Left lung (tissue), 10 donors: Measurements from ENCODE around the gene NEK7. TPM values are rescaled to one million over a fixed set of nuclear protein-coding genes. Genes with fewer than 3 reads are reported as not detected.

Experiments used
- ATAC-seq: fragments of 200-7000 bp; cut with Tn5 transposase; one replicate; pipeline ENCODE4 v1.9.1; 2020; ENCODE audit warnings: moderate library complexity
- DNase-seq, 4 donors: peaks; one replicate each; pipeline ENCODE4 v3.0.0-alpha.2; 2013 to 2020
- H3K27ac ChIP-seq, 2 donors: fragments of 200-600 bp; sonication (generic) in 1 of 2; one replicate each; pipeline versions ENCODE4 v1.5.0 to v1.8.0; 2020 to 2021
- H3K27me3 ChIP-seq, 2 donors: fragments of 200-600 bp; sonication (generic) in 1 of 2; one replicate each; pipeline versions ENCODE4 v1.5.0 to v1.8.0; 2020 to 2021
- H3K36me3 ChIP-seq, 2 donors: fragments of 200-600 bp; sonication (generic) in 1 of 2; one replicate each; pipeline versions ENCODE4 v1.5.0 to v1.8.0; 2020 to 2021
- H3K4me1 ChIP-seq, 2 donors: fragments of 200-600 bp; one replicate each; pipeline ENCODE4 v1.8.0; 2021
- H3K4me3 ChIP-seq, 2 donors: fragments of 200-600 bp; sonication (generic) in 1 of 2; one replicate each; pipeline versions ENCODE4 v1.5.0 to v1.8.0; 2020 to 2021; ENCODE audit warnings: mild to moderate bottlenecking in 1 of 2
- H3K9me3 ChIP-seq, 2 donors: fragments of 200-600 bp; sonication (generic) in 1 of 2; one replicate each; pipeline versions ENCODE4 v1.5.0 to v1.8.0; 2020 to 2021
- CTCF ChIP-seq, 2 donors: fragments of 200-600 bp; sonication (generic) in 1 of 2; IDR thresholded peaks; one replicate each; pipeline versions ENCODE4 v1.5.0 to v1.8.0; 2021; ENCODE audit warnings: antibody characterized with exemption in 2 of 2
- intact Hi-C, 2 donors: fragments of 100-400 bp; cut with DNase I; formaldehyde crosslinking; loops; one replicate each; pipeline versions ENCODE4 v1.11.2 to v1.14.2; 2022
- polyA plus RNA-seq, 6 donors: library from polyadenylated mRNA; unstranded; fragments of 120-200 nt; gene quantifications; one replicate each; pipeline ENCODE4 v1.2.1, GENCODE V29; 2013; ENCODE audit not compliant: insufficient read length in 6 of 6
- total RNA-seq, 2 donors: library from RNA; stranded (reverse); fragmentation: NEBNext Ultra II Directional; extraction: Animal tissue kit (Norgen Biotek cat#: 25700); gene quantifications; one replicate each; pipeline ENCODE4 v1.2.1, GENCODE V29; 2021
- donor health status: DM: no; HTN: yes; CAD: no.
- donor health status: DM: no; HTN: no; CAD: no.

Gene NEK7
- total and polyA plus RNA-seq, 8 donors = 66.9 to 102 (median 76.1) TPM

- Histone ChIP-seq H3K9me3 (no peaks in the 10 kb centered on the region), H3K27ac (no peak overlapping the region), H3K27me3 (no peaks in the 10 kb centered on the region), H3K4me3 (no peak overlapping the region), H3K4me1 (peaks cover 14 to 72% of the 10 kb centered on the region in 2 donors), H3K36me3 (no peaks in the 10 kb centered on the region)
- DNase-seq (no peak), ATAC-seq (peak; percentile 41)
- no peak for TF ChIP-seq CTCF (IDR thresholded peaks at IDR 0.05)
- intact Hi-C loops = no loop called here
Measured at GRCh38 chr1:198167436-198167934, 10.7 kb downstream of the NEK7 start.

- Histone ChIP-seq H3K36me3 (no peaks in the 10 kb centered on the region), H3K9me3 (no peaks in the 10 kb centered on the region), H3K27me3 (no peaks in the 10 kb centered on the region), H3K27ac (no peak overlapping the region), H3K4me3 (no peak overlapping the region), H3K4me1 (peaks cover 14 to 76% of the 10 kb centered on the region in 2 donors)
- intact Hi-C loops = no loop called here
- no peak for DNase-seq
- ATAC-seq = no peak
- no peak for TF ChIP-seq CTCF (IDR thresholded peaks at IDR 0.05)
Measured at GRCh38 chr1:198168227-198168626, 11.4 kb downstream of the NEK7 start.

DNA sequence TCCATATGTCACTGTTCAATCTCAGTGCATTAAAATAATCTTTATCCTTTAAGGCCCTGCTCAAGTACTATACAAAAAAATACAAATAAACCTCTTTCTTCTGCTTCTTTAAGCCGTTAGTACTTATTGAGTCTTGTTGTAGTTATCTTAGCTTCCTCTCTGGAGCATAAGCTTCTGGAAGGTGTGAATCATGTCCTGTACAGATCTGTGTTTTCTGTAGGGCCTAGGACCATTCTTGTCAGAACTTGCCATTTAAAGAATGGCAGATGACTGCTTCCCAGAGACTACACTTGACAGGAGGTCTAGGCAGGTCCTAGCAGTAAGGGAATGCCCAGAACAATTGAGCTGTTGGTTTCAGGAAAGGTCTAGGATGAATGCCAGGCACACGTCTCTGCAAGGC, 12.9 kb downstream of the NEK7 start:
- Histone ChIP-seq H3K36me3 (no peaks in the 10 kb centered on the region), H3K27me3 (no peaks in the 10 kb centered on the region), H3K4me3 (no peak overlapping the region), H3K9me3 (no peaks in the 10 kb centered on the region), H3K27ac (no peak overlapping the region), H3K4me1 (peaks cover 25 to 84% of the 10 kb centered on the region in 2 donors)
- DNase-seq = no peak
- ATAC-seq = no peak
- TF ChIP-seq CTCF (IDR thresholded peaks at IDR 0.05) = no peak
- intact Hi-C loops = no loop called here

DNA sequence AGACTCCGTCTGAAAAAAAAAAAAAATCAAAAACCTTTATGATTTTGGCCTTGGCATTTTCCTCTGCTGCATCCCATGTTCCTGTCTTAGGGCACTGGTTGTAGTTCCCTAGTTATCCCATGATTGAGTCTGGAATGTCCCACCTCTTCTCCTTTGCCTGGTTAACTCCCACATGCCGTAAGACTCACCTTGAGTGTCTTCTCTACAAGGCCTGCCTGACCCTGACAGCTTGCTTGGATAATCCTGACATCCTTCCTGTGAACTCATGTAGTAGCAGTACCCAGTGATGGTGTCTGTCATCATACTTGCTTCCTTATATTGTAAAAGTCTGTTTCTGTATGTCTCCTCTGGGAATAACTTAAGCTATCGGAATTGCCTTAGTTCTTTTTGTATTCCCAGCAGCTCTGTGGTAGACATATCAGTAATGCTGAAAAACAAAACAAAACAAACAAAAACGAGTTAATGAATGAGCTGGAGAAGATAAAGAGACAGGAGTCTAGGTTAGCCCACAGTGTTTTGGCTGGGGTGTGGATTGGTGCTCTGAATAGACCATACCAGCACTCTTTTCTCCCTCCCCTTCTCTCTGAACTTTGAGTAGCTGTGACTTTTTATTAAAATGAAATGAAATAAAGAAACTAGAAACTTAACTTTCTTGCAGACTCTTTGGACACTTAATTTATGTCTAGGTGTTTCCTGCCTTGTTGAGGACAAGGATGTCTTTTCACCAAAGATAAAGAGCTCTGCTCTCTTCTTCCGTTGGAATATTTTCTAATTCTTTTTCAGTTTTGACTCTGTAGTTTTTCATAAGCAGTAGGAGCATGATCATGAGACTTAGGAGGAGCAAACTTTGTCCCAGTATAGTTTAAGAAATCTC, 15.1 kb downstream of the NEK7 start:
- ATAC-seq = no peak
- intact Hi-C loops = no loop called here

More for the DNA sequence above, 15.1 kb downstream of the NEK7 start:
- peak overlapping the region in 1 of 2 donors; percentile 14 for H3K27ac ChIP-seq
- H3K9me3 ChIP-seq = no peaks in the 10 kb centered on the region
- H3K4me3 ChIP-seq = no peak overlapping the region
- peaks cover 43 to 96% of the 10 kb centered on the region in 2 donors for H3K4me1 ChIP-seq
- no peak for DNase-seq
- TF ChIP-seq CTCF (IDR thresholded peaks at IDR 0.05) = no peak
- no peaks in the 10 kb centered on the region for H3K27me3 ChIP-seq
- H3K36me3 ChIP-seq = no peaks in the 10 kb centered on the region
